ENCODE results near the gene SENP5.

SENP5 gene

GRCh38 chr3:196970547-196971093 is 102.9 kb downstream of the SENP5 start:
- Histone ChIP-seq H3K9me3 (replicated peaks in 1 of 11) (peaks cover 0 to 20% (median 16%) of the 10 kb centered on the region in 11 experiments; a peak in 16 of 22 replicates), H3K27me3 (peaks cover 15 to 28% (median 18%) of the 10 kb centered on the region in 11 experiments)

DNA sequence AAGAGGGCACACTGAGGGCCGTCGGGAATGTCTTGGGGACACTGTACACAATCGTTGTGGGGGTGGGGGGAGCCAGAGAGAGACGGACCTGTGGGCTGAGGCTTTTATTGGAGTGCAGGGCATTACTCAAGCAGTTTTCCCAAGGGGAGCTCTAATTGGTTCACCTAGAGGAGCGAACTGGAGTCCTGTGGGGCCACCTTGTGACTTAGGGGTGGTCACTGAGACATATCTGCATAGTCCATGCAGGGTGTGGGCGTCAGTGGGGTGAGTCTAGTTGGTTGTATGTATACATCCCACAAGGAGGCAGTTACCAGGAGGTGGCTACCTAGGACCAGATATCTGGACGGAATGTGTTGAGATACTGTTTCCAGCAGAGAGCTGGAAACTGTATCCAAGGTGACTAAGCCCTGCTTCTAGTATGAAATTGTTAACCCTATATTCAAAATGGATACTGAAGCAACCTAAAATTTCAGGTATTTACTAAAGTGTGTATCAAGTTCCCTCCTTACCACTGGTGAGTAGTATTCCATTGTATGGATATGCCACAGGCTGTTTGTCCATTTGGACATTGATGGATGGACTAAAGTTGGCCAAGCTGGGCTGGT is 103.5 kb downstream of the SENP5 start:
- peak overlapping the region in 6 of 11 experiments; percentile 82 to 91 (median 87); a peak in 6 of 22 replicates for H3K9ac ChIP-seq
- H3K36me3 ChIP-seq: peaks cover 0 to 7% (median 2%) of the 10 kb centered on the region in 11 experiments; a peak in 11 of 22 replicates
- peaks cover 15 to 28% (median 18%) of the 10 kb centered on the region in 11 experiments for H3K27me3 ChIP-seq
- peak overlapping the region; percentile 89 to 100 (median 99) for H3K4me2 ChIP-seq
- peaks cover 0 to 20% (median 16%) of the 10 kb centered on the region in 11 experiments; a peak in 16 of 22 replicates for H3K9me3 ChIP-seq (replicated peaks in 1 of 11)
- no peak overlapping the region for H3K27ac ChIP-seq
- no peak for TF ChIP-seq Cebpa-rat (IDR thresholded peaks at IDR 0.05)
- H3K4me1 ChIP-seq: peaks cover 20 to 25% (median 23%) of the 10 kb centered on the region in 10 experiments
- H3K4me3 ChIP-seq: peak overlapping the region in 1 of 10 experiments; percentile 91; a peak in 2 of 20 replicates
- H4K20me1 ChIP-seq: peaks cover 0 to 14% (median 0%) of the 10 kb centered on the region in 11 experiments; a peak in 3 of 22 replicates

More at GRCh38 chr3:196970547-196971093, 102.9 kb downstream of the SENP5 start:
- Histone ChIP-seq H3K4me3 (peak overlapping the region in 8 of 10 experiments; percentile 8 to 92 (median 84); a peak in 12 of 20 replicates), H3K4me2 (peak overlapping the region; percentile 89 to 100 (median 99)), H3K36me3 (peaks cover 0 to 13% (median 6%) of the 10 kb centered on the region in 11 experiments; a peak in 12 of 22 replicates), H3K4me1 (peaks cover 20 to 25% (median 23%) of the 10 kb centered on the region in 10 experiments), H3K27ac (peak overlapping the region in 1 of 11 experiments; percentile 88; a peak in 1 of 22 replicates), H4K20me1 (peaks cover 0 to 14% (median 0%) of the 10 kb centered on the region in 11 experiments; a peak in 3 of 22 replicates), H3K9ac (peak overlapping the region in 10 of 11 experiments; percentile 82 to 91 (median 88); a peak in 13 of 22 replicates)
- TF ChIP-seq Cebpa-rat (IDR thresholded peaks at IDR 0.05): no peak

- Histone ChIP-seq H4K20me1 (no peaks in the 10 kb centered on the region), H3K36me3 (no peaks in the 10 kb centered on the region), H3K9me3 (replicated peaks in 1 of 11) (peaks cover 0 to 20% (median 16%) of the 10 kb centered on the region in 11 experiments; a peak in 16 of 22 replicates), H3K4me1 (peaks cover 12 to 19% (median 14%) of the 10 kb centered on the region in 10 experiments), H3K9ac (no peak overlapping the region), H3K4me2 (no peak overlapping the region), H3K27ac (no peak overlapping the region), H3K4me3 (no peak overlapping the region), H3K27me3 (peaks cover 14 to 19% (median 17%) of the 10 kb centered on the region in 11 experiments)
- no peak for TF ChIP-seq Cebpa-rat (IDR thresholded peaks at IDR 0.05)
Measured at GRCh38 chr3:196974661-196975060, 106.9 kb downstream of the SENP5 start.

- peaks cover 10 to 13% (median 13%) of the 10 kb centered on the region in 11 experiments for H3K27me3 ChIP-seq
- H3K9ac ChIP-seq: 0 out of 22 replicates have a peak overlapping the region, but pooled peaks of 1 of the 11 experiments have one; percentile 13
- no peak overlapping the region for H3K4me2 ChIP-seq
- no peak overlapping the region for H3K4me3 ChIP-seq
- H3K9me3 ChIP-seq (replicated peaks in 1 of 11): peaks cover 0 to 20% (median 16%) of the 10 kb centered on the region in 11 experiments; a peak in 16 of 22 replicates
- TF ChIP-seq Cebpa-rat (IDR thresholded peaks at IDR 0.05): no peak
- H4K20me1 ChIP-seq: no peaks in the 10 kb centered on the region
- H3K36me3 ChIP-seq: no peaks in the 10 kb centered on the region
- H3K27ac ChIP-seq: no peak overlapping the region
- peaks cover 9 to 14% (median 10%) of the 10 kb centered on the region in 10 experiments for H3K4me1 ChIP-seq
Measured at GRCh38 chr3:196975349-196975748, 107.6 kb downstream of the SENP5 start.

DNA sequence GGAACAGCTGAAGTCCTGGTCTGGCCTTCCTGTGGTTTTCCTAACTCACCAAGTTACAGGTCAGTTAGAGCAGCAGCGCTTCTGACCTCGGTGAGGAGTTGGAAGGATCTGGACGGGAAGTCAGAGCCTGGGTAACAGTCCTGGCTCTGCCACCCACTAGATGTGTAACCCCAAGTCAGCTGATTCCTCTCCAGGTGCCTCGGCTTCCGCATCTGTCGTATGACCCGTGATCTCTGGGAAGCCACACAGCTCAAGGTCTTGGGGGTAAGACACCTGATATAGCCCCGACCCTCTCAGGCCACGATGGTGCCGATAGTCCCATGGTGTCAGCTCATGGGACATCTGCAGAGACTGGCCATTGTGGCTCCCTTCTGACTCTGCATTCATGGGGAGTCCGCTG is 109.2 kb downstream of the SENP5 start:
- no peak for TF ChIP-seq Cebpa-rat (IDR thresholded peaks at IDR 0.05)
- Histone ChIP-seq H4K20me1 (no peaks in the 10 kb centered on the region), H3K27me3 (no peaks in the 10 kb centered on the region), H3K36me3 (no peaks in the 10 kb centered on the region; a peak in 1 of 22 replicates), H3K9ac (no peak overlapping the region), H3K4me1 (0 out of 20 replicates have a peak, but pooled peaks cover 0 to 4% (median 0%) of the 10 kb centered on the region in 10 experiments), H3K4me3 (no peak overlapping the region), H3K9me3 (replicated peaks in 1 of 11) (peaks cover 6 to 21% (median 15%) of the 10 kb centered on the region in 11 experiments), H3K27ac (no peak overlapping the region), H3K4me2 (no peak overlapping the region)

DNA sequence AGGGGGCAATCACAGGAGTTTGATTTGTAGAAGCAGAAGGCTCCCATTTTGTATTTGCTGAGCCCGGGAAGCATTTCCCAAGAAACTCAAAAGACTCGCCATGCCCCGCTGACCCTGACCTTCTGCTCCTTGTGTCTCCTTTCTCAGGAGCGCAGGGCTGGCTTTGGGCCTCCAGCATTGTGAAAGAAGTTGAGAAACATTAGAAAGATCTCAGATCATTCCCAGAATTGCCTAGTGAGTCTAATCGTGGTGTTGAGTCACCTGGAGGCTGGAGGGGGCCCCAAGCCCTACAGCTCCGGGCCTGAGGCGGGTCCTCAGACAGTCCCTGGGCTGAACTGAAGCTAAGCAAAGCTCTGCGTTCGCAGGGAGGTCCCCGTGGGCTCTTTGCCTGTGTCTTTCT is 111.8 kb downstream of the SENP5 start:
- Histone ChIP-seq H3K4me2 (no peak overlapping the region), H3K9ac (no peak overlapping the region), H3K9me3 (replicated peaks in 1 of 11) (peaks cover 21 to 29% (median 25%) of the 10 kb centered on the region in 11 experiments), H3K27me3 (no peaks in the 10 kb centered on the region), H3K4me1 (0 out of 20 replicates have a peak, but pooled peaks cover 0 to 4% (median 0%) of the 10 kb centered on the region in 10 experiments), H3K4me3 (no peak overlapping the region), H3K27ac (no peak overlapping the region), H4K20me1 (no peaks in the 10 kb centered on the region), H3K36me3 (no peaks in the 10 kb centered on the region; a peak in 1 of 22 replicates)
- no peak for TF ChIP-seq Cebpa-rat (IDR thresholded peaks at IDR 0.05)

- Histone ChIP-seq H3K27ac (no peak overlapping the region), H3K9me3 (replicated peaks in 1 of 11) (peaks cover 21 to 29% (median 25%) of the 10 kb centered on the region in 11 experiments), H3K4me3 (no peak overlapping the region), H3K27me3 (no peaks in the 10 kb centered on the region), H3K36me3 (no peaks in the 10 kb centered on the region; a peak in 1 of 22 replicates), H3K4me2 (no peak overlapping the region), H3K9ac (no peak overlapping the region), H3K4me1 (peaks cover 0 to 6% (median 2%) of the 10 kb centered on the region in 10 experiments; a peak in 14 of 20 replicates), H4K20me1 (no peaks in the 10 kb centered on the region)
- no peak for TF ChIP-seq Cebpa-rat (IDR thresholded peaks at IDR 0.05)
Measured at GRCh38 chr3:196981657-196982056, 113.9 kb downstream of the SENP5 start.

- no peak for TF ChIP-seq Cebpa-rat (IDR thresholded peaks at IDR 0.05)
- no peak overlapping the region for H3K27ac ChIP-seq
- no peak overlapping the region for H3K4me2 ChIP-seq
- H3K9me3 ChIP-seq (replicated peaks in 1 of 11): peaks cover 21 to 29% (median 25%) of the 10 kb centered on the region in 11 experiments
- no peaks in the 10 kb centered on the region for H4K20me1 ChIP-seq
- H3K9ac ChIP-seq: no peak overlapping the region
- peaks cover 0 to 22% (median 17%) of the 10 kb centered on the region in 10 experiments; a peak in 15 of 20 replicates for H3K4me1 ChIP-seq
- no peaks in the 10 kb centered on the region; a peak in 1 of 22 replicates for H3K36me3 ChIP-seq
- H3K27me3 ChIP-seq: no peaks in the 10 kb centered on the region
- no peak overlapping the region for H3K4me3 ChIP-seq
Measured at GRCh38 chr3:196983186-196983585, 115.5 kb downstream of the SENP5 start.
